ENCODE results near the gene GYS1.
"Not testable (repeated sequence)": the region's sequence is repeated elsewhere in the genome, so short reads cannot be mapped to it uniquely, and the experiment has no call there.

GRCh38 chr19:49031642-49032301, 38.7 kb upstream of the GYS1 start, which contains the start of gene CGB2:
- TF ChIP-seq CTCF (IDR thresholded peaks at IDR 0.05; ENCODE audit: poor library complexity, severe bottlenecking); POLR2AphosphoS5 (IDR thresholded peaks at IDR 0.05); RAD21 (conservative IDR thresholded peaks at IDR 0.05); MXI1 (conservative IDR thresholded peaks at IDR 0.05; ENCODE audit: poor library complexity, severe bottlenecking): not testable (repeated sequence)
